GM23338 (cell line): ENCODE results near the gene TM7SF3.

Source experiments
- CREB1 ChIP-seq: fragments of 250-450 bp; sonication (Bioruptor Pico); IDR thresholded peaks from 2 replicates; pipeline ENCODE4 v1.5.0; 2020; ENCODE audit warnings: low read depth, mild to moderate bottlenecking, moderate library complexity
- CTCF ChIP-seq, 2 experiments: fragments of 200-600 bp in 1 of 2; sonication (generic) in 1 of 2; conservative IDR thresholded peaks; 2 replicates each; pipeline versions ENCODE4 v1.5.1 to v1.6.1; 2016 to 2017; ENCODE audit warnings: antibody characterized with exemption in 2 of 2, low read depth in 2 of 2, mild to moderate bottlenecking in 2 of 2, moderate library complexity in 1 of 2
- ETS1 ChIP-seq: IDR thresholded peaks from 2 replicates; pipeline ENCODE4 v1.6.1; 2016; ENCODE audit warnings: antibody characterized with exemption
- EZH2 ChIP-seq: fragments of 200-600 bp; sonication (generic); IDR thresholded peaks from one replicate; pipeline ENCODE4 v1.8.0; 2017; ENCODE audit warnings: antibody characterized with exemption, mild to moderate bottlenecking, low read depth; ENCODE audit not compliant: unreplicated experiment
- EZH2phosphoT487 ChIP-seq: fragments of 200-600 bp; sonication (generic); IDR thresholded peaks from one replicate; pipeline ENCODE4 v1.8.1; 2018; ENCODE audit warnings: antibody characterized with exemption; ENCODE audit not compliant: unreplicated experiment
- JUNB ChIP-seq: IDR thresholded peaks from one replicate; pipeline ENCODE4 v1.6.1; 2016; ENCODE audit warnings: antibody characterized with exemption; ENCODE audit not compliant: unreplicated experiment
- NANOG ChIP-seq: IDR thresholded peaks from 2 replicates; pipeline ENCODE4 v1.6.1; 2016; ENCODE audit warnings: antibody characterized with exemption, borderline replicate concordance
- POLR2AphosphoS5 ChIP-seq: IDR thresholded peaks from 2 replicates; pipeline ENCODE4 v1.6.1; 2016; ENCODE audit warnings: antibody characterized with exemption, low read depth
- REST ChIP-seq: IDR thresholded peaks from one replicate; pipeline ENCODE4 v1.6.1; 2018; ENCODE audit warnings: antibody characterized with exemption; ENCODE audit not compliant: unreplicated experiment
- ZNF114 ChIP-seq: fragments of 250-450 bp; sonication (Bioruptor Pico); IDR thresholded peaks from 2 replicates; pipeline ENCODE4 v1.5.0; 2020; ENCODE audit warnings: mild to moderate bottlenecking, moderate library complexity
- ZNF331 ChIP-seq: fragments of 250-450 bp; sonication (Bioruptor Pico); IDR thresholded peaks from 2 replicates; pipeline ENCODE4 v1.5.0; 2020; ENCODE audit warnings: low read depth, mild to moderate bottlenecking, moderate library complexity

GRCh38 chr12:26989873-26990272 lies 24.3 kb downstream of the TM7SF3 start:
- TF ChIP-seq POLR2AphosphoS5 = no peak
- TF ChIP-seq CTCF (conservative IDR thresholded peaks at IDR 0.05; ENCODE audit: low read depth in 2 of 2) = no peak
- no peak for TF ChIP-seq EZH2
- TF ChIP-seq REST = no peak
- TF ChIP-seq ZNF331 (CRISPR knock-in tag) = no peak
- TF ChIP-seq EZH2phosphoT487 = no peak
- no peak for TF ChIP-seq CREB1 (CRISPR knock-in tag)
- TF ChIP-seq NANOG = no peak
- no peak for TF ChIP-seq ETS1
- no peak for TF ChIP-seq ZNF114
- no peak for TF ChIP-seq JUNB
